Measurements from ENCODE around the gene GEMIN7.

GEMIN7 gene

GRCh38 chr19:45071545-45071938, 7.5 kb upstream of the GEMIN7 start:
- Histone ChIP-seq H3K4me1 (peaks cover 7% of the 10 kb centered on the region), H3K36me3 (replicated peaks) (peaks cover 60% of the 10 kb centered on the region), H3K27me3 (ENCODE audit: low read depth) (no peaks in the 10 kb centered on the region), H3K4me3 (no peak overlapping the region), H3K9me3 (no peaks in the 10 kb centered on the region)
- no peak for DNase-seq (ENCODE audit: low spot score in 2 of 2)
- in situ Hi-C loops (cut with MboI; ENCODE audit: low sequenced_read_pairs) = no loop called here

- Histone ChIP-seq H3K4me1 (peaks cover 14% of the 10 kb centered on the region), H3K36me3 (replicated peaks) (peaks cover 55% of the 10 kb centered on the region), H3K27me3 (ENCODE audit: low read depth) (no peaks in the 10 kb centered on the region)
Observed at GRCh38 chr19:45071969-45072790, 6.9 kb upstream of the GEMIN7 start.

GRCh38 chr19:45074744-45075300, 4.2 kb upstream of the GEMIN7 start:
- peak in 1 of 2 experiments; percentile 42 for DNase-seq (ENCODE audit: low spot score in 2 of 2)

More at GRCh38 chr19:45071969-45072790, 6.9 kb upstream of the GEMIN7 start:
- in situ Hi-C loops (cut with MboI; ENCODE audit: low sequenced_read_pairs) = no loop called here
- no peak overlapping the region for H3K4me3 ChIP-seq
- H3K9me3 ChIP-seq = no peaks in the 10 kb centered on the region
- peak in 1 of 2 experiments; percentile 10 for DNase-seq (ENCODE audit: low spot score in 2 of 2)

GRCh38 chr19:45075301-45076028, 3.6 kb upstream of the GEMIN7 start:
- Histone ChIP-seq H3K36me3 (replicated peaks) (peaks cover 37% of the 10 kb centered on the region), H3K27me3 (ENCODE audit: low read depth) (no peaks in the 10 kb centered on the region), H3K4me3 (peak overlapping the region; percentile 53), H3K9me3 (no peaks in the 10 kb centered on the region), H3K4me1 (peaks cover 24% of the 10 kb centered on the region)
- in situ Hi-C loops (cut with MboI; ENCODE audit: low sequenced_read_pairs) = no loop called here
- DNase-seq (ENCODE audit: low spot score in 2 of 2) = peak; percentile 69 to 85

More at GRCh38 chr19:45074744-45075300, 4.2 kb upstream of the GEMIN7 start:
- Histone ChIP-seq H3K27me3 (ENCODE audit: low read depth) (no peaks in the 10 kb centered on the region), H3K4me3 (peak overlapping the region; percentile 53), H3K9me3 (no peaks in the 10 kb centered on the region), H3K4me1 (peaks cover 24% of the 10 kb centered on the region), H3K36me3 (replicated peaks) (peaks cover 43% of the 10 kb centered on the region)
- in situ Hi-C loops (cut with MboI; ENCODE audit: low sequenced_read_pairs) = no loop called here

- Histone ChIP-seq H3K4me1 (peaks cover 24% of the 10 kb centered on the region), H3K4me3 (peak within 1 kb of the TSS; percentile 53), H3K27me3 (ENCODE audit: low read depth) (no peaks in the 10 kb centered on the region), H3K36me3 (replicated peaks) (peaks cover 35% of the 10 kb centered on the region), H3K9me3 (no peaks in the 10 kb centered on the region)
- in situ Hi-C loops (cut with MboI; ENCODE audit: low sequenced_read_pairs) = no loop called here
- peak; percentile 89 to 93 for DNase-seq (ENCODE audit: low spot score in 2 of 2)
Observed at GRCh38 chr19:45076029-45076850, 2.8 kb upstream of the GEMIN7 start, which contains the start of gene ZNF296. Gene ZNF296, minus strand, starts transcription at chr19:45076478. Its CDS starts 105 bp downstream, at chr19:45076373.

GRCh38 chr19:45076851-45077730, 2.0 kb upstream of the GEMIN7 start:
- Histone ChIP-seq H3K4me3 (peak overlapping the region; percentile 53), H3K9me3 (no peaks in the 10 kb centered on the region), H3K36me3 (replicated peaks) (peaks cover 34% of the 10 kb centered on the region), H3K4me1 (peaks cover 24% of the 10 kb centered on the region), H3K27me3 (ENCODE audit: low read depth) (no peaks in the 10 kb centered on the region)
- DNase-seq (ENCODE audit: low spot score in 2 of 2) = no peak
- in situ Hi-C loops (cut with MboI; ENCODE audit: low sequenced_read_pairs) = no loop called here

GRCh38 chr19:45078390-45079062, 534 bp upstream of the GEMIN7 start:
- Histone ChIP-seq H3K36me3 (replicated peaks) (peaks cover 28% of the 10 kb centered on the region), H3K9me3 (no peaks in the 10 kb centered on the region), H3K4me1 (peaks cover 24% of the 10 kb centered on the region), H3K27me3 (ENCODE audit: low read depth) (no peaks in the 10 kb centered on the region), H3K4me3 (peak overlapping the region; percentile 100)
- in situ Hi-C loops (cut with MboI; ENCODE audit: low sequenced_read_pairs) = no loop called here
- DNase-seq (ENCODE audit: low spot score in 2 of 2) = no peak

GRCh38 chr19:45079911-45080370, 881 bp downstream of the GEMIN7 start:
- H3K4me1 ChIP-seq = peaks cover 19% of the 10 kb centered on the region
- H3K27me3 ChIP-seq (ENCODE audit: low read depth) = no peaks in the 10 kb centered on the region
- in situ Hi-C loops (cut with MboI; ENCODE audit: low sequenced_read_pairs) = no loop called here
- peak overlapping the region; percentile 100 for H3K4me3 ChIP-seq
- H3K9me3 ChIP-seq = no peaks in the 10 kb centered on the region
- no peak for DNase-seq (ENCODE audit: low spot score in 2 of 2)
- H3K36me3 ChIP-seq (replicated peaks) = peaks cover 28% of the 10 kb centered on the region

- peaks cover 36% of the 10 kb centered on the region for H3K36me3 ChIP-seq (replicated peaks)
Observed at GRCh38 chr19:45082170-45082569, 3.1 kb downstream of the GEMIN7 start.

GRCh38 chr19:45086480-45086879, 7.4 kb downstream of the GEMIN7 start:
- 0 out of 2 replicates have a peak, but pooled peaks cover 2% of the 10 kb centered on the region for H3K4me1 ChIP-seq
- in situ Hi-C loops (cut with MboI; ENCODE audit: low sequenced_read_pairs) = no loop called here
- H3K36me3 ChIP-seq (replicated peaks) = peaks cover 56% of the 10 kb centered on the region
- no peaks in the 10 kb centered on the region for H3K9me3 ChIP-seq
- no peak overlapping the region for H3K4me3 ChIP-seq
- H3K27me3 ChIP-seq (ENCODE audit: low read depth) = no peaks in the 10 kb centered on the region
- DNase-seq (ENCODE audit: low spot score in 2 of 2) = no peak

More at GRCh38 chr19:45082170-45082569, 3.1 kb downstream of the GEMIN7 start:
- no peak overlapping the region for H3K4me3 ChIP-seq
- in situ Hi-C loops (cut with MboI; ENCODE audit: low sequenced_read_pairs) = no loop called here
- no peak for DNase-seq (ENCODE audit: low spot score in 2 of 2)
- no peaks in the 10 kb centered on the region for H3K27me3 ChIP-seq (ENCODE audit: low read depth)
- H3K9me3 ChIP-seq = no peaks in the 10 kb centered on the region
- peaks cover 10% of the 10 kb centered on the region for H3K4me1 ChIP-seq

- no peak for DNase-seq (ENCODE audit: low spot score in 2 of 2)
- in situ Hi-C loops (cut with MboI; ENCODE audit: low sequenced_read_pairs) = no loop called here
- Histone ChIP-seq H3K4me1 (peaks cover 2% of the 10 kb centered on the region; the same call in 1 of the 2 replicates), H3K36me3 (replicated peaks) (peaks cover 47% of the 10 kb centered on the region), H3K27me3 (ENCODE audit: low read depth) (no peaks in the 10 kb centered on the region), H3K9me3 (no peaks in the 10 kb centered on the region), H3K4me3 (no peak overlapping the region)
Observed at GRCh38 chr19:45087531-45087930, 8.5 kb downstream of the GEMIN7 start.

GRCh38 chr19:45090034-45090433, 11.0 kb downstream of the GEMIN7 start:
- in situ Hi-C loops (cut with MboI; ENCODE audit: low sequenced_read_pairs) = no loop called here
- no peaks in the 10 kb centered on the region for H3K9me3 ChIP-seq
- peaks cover 46% of the 10 kb centered on the region for H3K36me3 ChIP-seq (replicated peaks)
- no peaks in the 10 kb centered on the region for H3K27me3 ChIP-seq (ENCODE audit: low read depth)
- peaks cover 12% of the 10 kb centered on the region for H3K4me1 ChIP-seq
- no peak for DNase-seq (ENCODE audit: low spot score in 2 of 2)
- no peak overlapping the region for H3K4me3 ChIP-seq

Data from HAP-1 (cell line).